Gastroesophageal sphincter (tissue), 3 donors: ENCODE data around the gene SH3RF3.

Experiments
- CTCF ChIP-seq, 4 experiments: fragments of 200-600 bp in 2 of 4; fragments of 450-650 bp in 2 of 4; sonication (generic) in 1 of 4; IDR thresholded peaks; one replicate each; pipeline ENCODE4 v1.5.1; 2017 to 2019; ENCODE audit warnings: antibody characterized with exemption in 4 of 4, mild to moderate bottlenecking in 2 of 4, moderate library complexity in 2 of 4
- POLR2A ChIP-seq, 2 donors: fragments of 450-650 bp; IDR thresholded peaks; one replicate each; pipeline ENCODE4 v1.6.1; 2017; ENCODE audit warnings: antibody characterized with exemption in 2 of 2, mild to moderate bottlenecking in 2 of 2, moderate library complexity in 1 of 2

- TF ChIP-seq POLR2A (IDR thresholded peaks at IDR 0.05): no peak
- no peak for TF ChIP-seq CTCF (IDR thresholded peaks at IDR 0.05)
Measured at GRCh38 chr2:109215866-109216265, 86.9 kb downstream of the SH3RF3 start.
